A673 (cell line): ENCODE measurements around the gene PIAS4. TPM values are rescaled to one million over a fixed set of nuclear protein-coding genes. Genes with fewer than 3 reads are reported as not detected.

Experiments
- BruUV-seq: library from RNA; stranded (reverse); fragments of 400-500 nt; replicated peaks from 2 replicates; lab custom pipeline; 2021; lab: Mats Ljungman, UMichigan
- CTCF ChIA-PET: fragments of 300-600 bp; sonication (Branson Sonifier 250); formaldehyde crosslinking; loops from one replicate; lab custom pipeline; 2022; ENCODE audit warnings: antibody characterized with exemption; lab: Charles Lee
- POLR2A ChIA-PET: fragments of 300-600 bp; sonication (Branson Sonifier 250); formaldehyde crosslinking; loops from one replicate; lab custom pipeline; 2022; ENCODE audit warnings: antibody characterized with exemption; ENCODE audit not compliant: low non-redundant PET; lab: Charles Lee
- DNase-seq: peaks from one replicate; pipeline ENCODE4 v3.0.0-alpha.2; 2015; ENCODE audit warnings: low spot score
- H3K27ac ChIP-seq: fragments of 200-600 bp; sonication (generic); 2 replicates; pipeline ENCODE4 v1.5.1; 2016; ENCODE audit warnings: mixed run types, low read depth, mild to moderate bottlenecking, mixed read lengths, antibody characterized with exemption, low read length; ENCODE audit not compliant: poor library complexity, severe bottlenecking
- H3K27me3 ChIP-seq: fragments of 200-600 bp; sonication (generic); replicated peaks from 2 replicates; pipeline ENCODE4 v1.6.1; 2017; ENCODE audit warnings: mixed run types, low read depth, mild to moderate bottlenecking, mixed read lengths, antibody characterized with exemption, low read length; ENCODE audit not compliant: insufficient read depth, poor library complexity
- H3K36me3 ChIP-seq: fragments of 200-600 bp; sonication (generic); 2 replicates; pipeline ENCODE4 v1.6.1; 2016; ENCODE audit warnings: mixed run types, mild to moderate bottlenecking, mixed read lengths, antibody characterized with exemption, low read length; ENCODE audit not compliant: insufficient read depth, poor library complexity, severe bottlenecking
- H3K4me1 ChIP-seq: fragments of 200-600 bp; sonication (generic); 2 replicates; pipeline ENCODE4 v1.6.1; 2017; ENCODE audit warnings: mixed run types, mild to moderate bottlenecking, mixed read lengths, antibody characterized with exemption, low read length; ENCODE audit not compliant: insufficient read depth, poor library complexity, severe bottlenecking
- H3K4me3 ChIP-seq: fragments of 200-600 bp; sonication (generic); 2 replicates; pipeline ENCODE4 v1.5.1; 2016; ENCODE audit warnings: low read depth, mixed run types, mild to moderate bottlenecking, mixed read lengths, low read length; ENCODE audit not compliant: poor library complexity, severe bottlenecking
- H3K9me3 ChIP-seq: fragments of 200-600 bp; sonication (generic); 2 replicates; pipeline ENCODE4 v1.6.1; 2016; ENCODE audit warnings: mixed run types, low read depth, mild to moderate bottlenecking, mixed read lengths, antibody characterized with exemption, low read length; ENCODE audit not compliant: poor library complexity, severe bottlenecking
- EZH2 ChIP-seq: fragments of 200-600 bp; sonication (generic); IDR thresholded peaks from 2 replicates; pipeline ENCODE4 v1.6.1; 2017; ENCODE audit warnings: borderline replicate concordance, low read depth, mild to moderate bottlenecking, mixed read lengths, antibody characterized with exemption, low read length; ENCODE audit not compliant: poor library complexity, severe bottlenecking
- intact Hi-C: fragments of 100-400 bp; cut with micrococcal nuclease; formaldehyde crosslinking; loops from one replicate; pipeline ENCODE4 v1.10.0; 2022; ENCODE audit not compliant: unreplicated experiment
- total RNA-seq: library from RNA; stranded (reverse); gene quantifications from 2 replicates; pipeline ENCODE4 v1.2.3, GENCODE V29; 2021
- TF ChIP-seq, protein P1 (sequence below): fragments of 300-800, 200-600 bp; sonication (generic); conservative IDR thresholded peaks from 2 replicates; pipeline ENCODE4 v1.5.1; 2017; ENCODE audit warnings: low read depth, mild to moderate bottlenecking, antibody characterized with exemption, low read length, moderate library complexity, mixed read lengths

PIAS4 gene
- total RNA-seq, 1 experiment from 2014 or later = 59.1 TPM

GRCh38 chr19:4038057-4038456 is 30.5 kb downstream of the PIAS4 start:
- H3K27ac ChIP-seq = no peak overlapping the region

GRCh38 chr19:4038661-4039423 is 31.3 kb downstream of the PIAS4 start:
- TF ChIP-seq, protein P1, sequence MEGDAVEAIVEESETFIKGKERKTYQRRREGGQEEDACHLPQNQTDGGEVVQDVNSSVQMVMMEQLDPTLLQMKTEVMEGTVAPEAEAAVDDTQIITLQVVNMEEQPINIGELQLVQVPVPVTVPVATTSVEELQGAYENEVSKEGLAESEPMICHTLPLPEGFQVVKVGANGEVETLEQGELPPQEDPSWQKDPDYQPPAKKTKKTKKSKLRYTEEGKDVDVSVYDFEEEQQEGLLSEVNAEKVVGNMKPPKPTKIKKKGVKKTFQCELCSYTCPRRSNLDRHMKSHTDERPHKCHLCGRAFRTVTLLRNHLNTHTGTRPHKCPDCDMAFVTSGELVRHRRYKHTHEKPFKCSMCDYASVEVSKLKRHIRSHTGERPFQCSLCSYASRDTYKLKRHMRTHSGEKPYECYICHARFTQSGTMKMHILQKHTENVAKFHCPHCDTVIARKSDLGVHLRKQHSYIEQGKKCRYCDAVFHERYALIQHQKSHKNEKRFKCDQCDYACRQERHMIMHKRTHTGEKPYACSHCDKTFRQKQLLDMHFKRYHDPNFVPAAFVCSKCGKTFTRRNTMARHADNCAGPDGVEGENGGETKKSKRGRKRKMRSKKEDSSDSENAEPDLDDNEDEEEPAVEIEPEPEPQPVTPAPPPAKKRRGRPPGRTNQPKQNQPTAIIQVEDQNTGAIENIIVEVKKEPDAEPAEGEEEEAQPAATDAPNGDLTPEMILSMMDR = no peak
- TF ChIP-seq EZH2 = no peak
- Histone ChIP-seq H3K36me3 (peaks cover 25% of the 10 kb centered on the region), H3K27me3 (no peaks in the 10 kb centered on the region), H3K4me3 (no peak overlapping the region), H3K27ac (no peak overlapping the region), H3K4me1 (no peaks in the 10 kb centered on the region), H3K9me3 (no peaks in the 10 kb centered on the region)
- ChIA-PET CTCF (no interaction called here), POLR2A (no interaction called here)
- BruUV-seq = no TSS peak
- intact Hi-C loops = no loop called here
- no peak for DNase-seq

More at GRCh38 chr19:4038057-4038456, 30.5 kb downstream of the PIAS4 start:
- POLR2A ChIA-PET = no interaction called here
- no peak for DNase-seq
- no TSS peak for BruUV-seq
- Histone ChIP-seq H3K36me3 (peaks cover 31% of the 10 kb centered on the region), H3K4me3 (no peak overlapping the region), H3K9me3 (no peaks in the 10 kb centered on the region), H3K27me3 (no peaks in the 10 kb centered on the region), H3K4me1 (no peaks in the 10 kb centered on the region)
- TF ChIP-seq, protein P1 = no peak
- no peak for TF ChIP-seq EZH2
- CTCF ChIA-PET = no interaction called here
- intact Hi-C loops = no loop called here

DNA sequence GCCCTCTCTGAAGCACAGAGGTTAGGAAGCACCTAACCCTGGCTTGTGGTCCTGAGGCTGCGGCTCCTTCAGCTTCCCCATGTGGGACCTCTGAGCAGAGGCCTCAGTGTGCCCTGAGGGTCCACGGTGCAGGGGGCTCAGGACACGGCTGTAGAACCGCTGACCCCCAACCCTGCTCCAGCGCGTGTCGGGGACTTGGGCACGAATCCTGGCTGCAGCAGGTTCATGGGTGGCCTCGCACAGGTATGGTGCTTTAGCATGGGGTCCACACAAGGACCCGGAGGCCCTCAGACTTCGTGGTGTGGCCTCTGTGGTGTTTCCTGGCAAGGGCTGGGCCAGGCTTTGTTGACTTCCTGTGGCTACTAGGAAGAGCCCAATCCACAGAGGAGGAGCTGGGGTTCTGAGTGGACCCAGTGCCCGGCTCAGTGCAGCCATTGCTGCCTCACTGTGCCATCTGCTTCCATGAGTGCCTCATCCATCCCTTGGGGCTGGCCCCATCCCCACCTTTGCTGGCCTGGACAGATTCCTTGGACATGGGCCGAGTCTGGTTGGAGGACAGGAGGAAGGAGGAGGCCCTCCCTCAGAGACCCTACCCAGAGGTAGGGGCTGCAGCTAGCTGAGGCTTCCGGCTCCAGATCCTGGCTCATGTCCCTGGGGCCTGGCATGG is 34.7 kb downstream of the PIAS4 start:
- Histone ChIP-seq H3K27ac (no peak overlapping the region), H3K27me3 (no peaks in the 10 kb centered on the region), H3K36me3 (peaks cover 7% of the 10 kb centered on the region), H3K4me1 (no peaks in the 10 kb centered on the region), H3K4me3 (no peak overlapping the region), H3K9me3 (no peaks in the 10 kb centered on the region)
- POLR2A ChIA-PET = no interaction called here
- BruUV-seq = no TSS peak
- no peak for DNase-seq
- CTCF ChIA-PET = no interaction called here
- intact Hi-C loops = no loop called here
- no peak for TF ChIP-seq EZH2
- TF ChIP-seq, protein P1 = no peak
